H9 (cell line): ENCODE data around the gene NFS1. TPM values are rescaled to one million over a fixed set of nuclear protein-coding genes. Genes with fewer than 3 reads are reported as not detected.

ENCODE experiments used
- DNase-seq: peaks from one replicate; pipeline ENCODE4 v3.0.0-alpha.2; 2017
- H2AFZ ChIP-seq: one replicate; pipeline ENCODE4 v1.6.1; 2013; ENCODE audit warnings: mild to moderate bottlenecking, low read length, control low read depth, moderate library complexity
- H2AK5ac ChIP-seq: 2 replicates; pipeline ENCODE4 v1.6.1; 2013; ENCODE audit warnings: low read length, control low read depth, mixed read lengths; ENCODE audit not compliant: insufficient read length
- H2BK120ac ChIP-seq: one replicate; pipeline ENCODE4 v1.6.1; 2013; ENCODE audit warnings: low read depth, mild to moderate bottlenecking, low read length, control low read depth, inconsistent platforms; ENCODE audit not compliant: poor library complexity, severe bottlenecking
- H2BK12ac ChIP-seq: 2 replicates; pipeline ENCODE4 v1.6.1; 2013; ENCODE audit warnings: low read length, control low read depth, mixed read lengths, low read depth; ENCODE audit not compliant: insufficient read length
- H2BK15ac ChIP-seq: 2 replicates; pipeline ENCODE4 v1.6.1; 2013; ENCODE audit warnings: low read depth, low read length, control low read depth
- H2BK20ac ChIP-seq: one replicate; pipeline ENCODE4 v1.6.1; 2013; ENCODE audit warnings: low read depth, mild to moderate bottlenecking, low read length, control low read depth, inconsistent platforms; ENCODE audit not compliant: poor library complexity, severe bottlenecking
- H2BK5ac ChIP-seq: 2 replicates; pipeline ENCODE4 v1.6.1; 2013; ENCODE audit warnings: low read length, control low read depth, mixed read lengths; ENCODE audit not compliant: insufficient read length
- H3K14ac ChIP-seq: 2 replicates; pipeline ENCODE4 v1.6.1; 2013; ENCODE audit warnings: low read length, control low read depth; ENCODE audit not compliant: insufficient read depth
- H3K18ac ChIP-seq: 2 replicates; pipeline ENCODE4 v1.6.1; 2013; ENCODE audit warnings: low read depth, mild to moderate bottlenecking, mixed read lengths, low read length, control low read depth; ENCODE audit not compliant: insufficient read length
- H3K23ac ChIP-seq: 2 replicates; pipeline ENCODE4 v1.6.1; 2013; ENCODE audit warnings: low read length, control low read depth, mixed read lengths, low read depth; ENCODE audit not compliant: insufficient read length
- H3K23me2 ChIP-seq: 2 replicates; pipeline ENCODE4 v1.6.1; 2013; ENCODE audit warnings: low read depth, mild to moderate bottlenecking, mixed read lengths, low read length, control low read depth; ENCODE audit not compliant: insufficient read length, poor library complexity, severe bottlenecking
- H3K27ac ChIP-seq: 2 replicates; pipeline ENCODE4 v1.5.1; 2013; ENCODE audit warnings: low read length, control low read depth, mixed read lengths, low read depth; ENCODE audit not compliant: insufficient read length
- H3K27me3 ChIP-seq: 2 replicates; pipeline ENCODE4 v1.6.1; 2013; ENCODE audit warnings: low read length, control low read depth, inconsistent platforms; ENCODE audit not compliant: insufficient read depth
- H3K4ac ChIP-seq: 2 replicates; pipeline ENCODE4 v1.6.1; 2013; ENCODE audit warnings: low read depth, mild to moderate bottlenecking, control low read depth, inconsistent platforms, low read length, moderate library complexity
- H3K4me1 ChIP-seq: 2 replicates; pipeline ENCODE4 v1.6.1; 2013; ENCODE audit warnings: low read length, control low read depth, inconsistent platforms; ENCODE audit not compliant: insufficient read depth
- H3K4me2 ChIP-seq: 2 replicates; pipeline ENCODE4 v1.6.1; 2013; ENCODE audit warnings: low read length, control low read depth, mixed read lengths; ENCODE audit not compliant: insufficient read length, insufficient read depth
- H3K56ac ChIP-seq: 2 replicates; pipeline ENCODE4 v1.6.1; 2013; ENCODE audit warnings: low read depth, mild to moderate bottlenecking, mixed read lengths, low read length, control low read depth; ENCODE audit not compliant: insufficient read length
- H3K79me1 ChIP-seq: 2 replicates; pipeline ENCODE4 v1.6.1; 2013; ENCODE audit warnings: low read depth, mild to moderate bottlenecking, moderate library complexity, low read length, control low read depth, inconsistent platforms; ENCODE audit not compliant: insufficient read depth, poor library complexity, severe bottlenecking
- H3K79me2 ChIP-seq: 2 replicates; pipeline ENCODE4 v1.6.1; 2013; ENCODE audit warnings: low read length, control low read depth, inconsistent platforms; ENCODE audit not compliant: insufficient read depth
- H3K9ac ChIP-seq: 2 replicates; pipeline ENCODE4 v1.6.1; 2013; ENCODE audit warnings: low read length, control low read depth, mixed read lengths; ENCODE audit not compliant: insufficient read length; ENCODE audit errors: extremely low read depth
- H3K9me3 ChIP-seq: one replicate; pipeline ENCODE4 v1.6.1; 2013; ENCODE audit warnings: low read depth, low read length, inconsistent platforms; ENCODE audit not compliant: control insufficient read depth
- H3T11ph ChIP-seq: one replicate; pipeline ENCODE4 v1.6.1; 2013; ENCODE audit warnings: mild to moderate bottlenecking, low read length, control low read depth, inconsistent platforms
- H4K20me1 ChIP-seq: one replicate; pipeline ENCODE4 v1.6.1; 2013; ENCODE audit not compliant: control insufficient read depth, insufficient read length, insufficient read depth
- H4K5ac ChIP-seq: 2 replicates; pipeline ENCODE4 v1.6.1; 2013; ENCODE audit warnings: low read depth, mild to moderate bottlenecking, mixed read lengths, low read length, control low read depth; ENCODE audit not compliant: insufficient read length
- H4K8ac ChIP-seq: replicated peaks from 2 replicates; pipeline ENCODE4 v1.6.1; 2013; ENCODE audit warnings: low read length, control low read depth, mixed read lengths, low read depth; ENCODE audit not compliant: insufficient read length
- H4K91ac ChIP-seq: 2 replicates; pipeline ENCODE4 v1.6.1; 2013; ENCODE audit warnings: low read depth, mild to moderate bottlenecking, moderate library complexity, mixed read lengths, low read length, control low read depth; ENCODE audit not compliant: insufficient read length
- H3K27ac Mint-ChIP-seq, 3 experiments: 2 replicates in 2 of 3; 3 replicates in 1 of 3; pipeline ENCODE4 v1.8.0; 2020 to 2021; ENCODE audit warnings: mixed read lengths in 3 of 3, mild to moderate bottlenecking in 1 of 3, moderate library complexity in 1 of 3
- H3K27me3 Mint-ChIP-seq: 2 replicates; pipeline ENCODE4 v1.8.0; 2021; ENCODE audit warnings: low read depth, mild to moderate bottlenecking, moderate library complexity, mixed read lengths
- H3K36me3 Mint-ChIP-seq, 3 experiments: 2 replicates in 2 of 3; 3 replicates in 1 of 3; pipeline ENCODE4 v1.8.0; 2020 to 2021; ENCODE audit warnings: low read depth in 3 of 3, mixed read lengths in 3 of 3; ENCODE audit not compliant: insufficient read depth in 1 of 3
- H3K4me1 Mint-ChIP-seq, 2 experiments: 2 replicates each; pipeline ENCODE4 v1.8.0; 2020; ENCODE audit warnings: mixed read lengths in 2 of 2
- H3K4me3 Mint-ChIP-seq, 2 experiments: 2 replicates in 1 of 2; 3 replicates in 1 of 2; pipeline ENCODE4 v1.8.0; 2020 to 2021; ENCODE audit warnings: mild to moderate bottlenecking in 2 of 2, mixed read lengths in 2 of 2, moderate library complexity in 1 of 2
- H3K9me3 Mint-ChIP-seq, 2 experiments: 2 replicates in 1 of 2; 3 replicates in 1 of 2; pipeline ENCODE4 v1.8.0; 2020; ENCODE audit warnings: mild to moderate bottlenecking in 2 of 2, mixed read lengths in 2 of 2, moderate library complexity in 1 of 2
- WGBS: extraction: QIAGEN DNeasy Blood & Tissue Kit; methylation state at CpG from one replicate; pipeline ENCODE4 v1.1.7; 2013; ENCODE audit warnings: missing lambda C conversion rate, low lambda C conversion rate, mixed read lengths; ENCODE audit not compliant: insufficient read length; ENCODE audit errors: extremely low coverage; 5-methylcytosine and 5-hydroxymethylcytosine counted together
- total RNA-seq: library from RNA; stranded (reverse); gene quantifications from 2 replicates; pipeline ENCODE4 v1.2.1, GENCODE V29; 2021
- TF ChIP-seq, protein P1 (sequence below): fragments of 200-600 bp; sonication (generic); conservative IDR thresholded peaks from 3 replicates; pipeline ENCODE4 v1.8.0; 2021; ENCODE audit warnings: antibody characterized with exemption, mild to moderate bottlenecking

NFS1 gene
- total RNA-seq, 1 experiment from 2014 or later: 26.6 TPM

DNA sequence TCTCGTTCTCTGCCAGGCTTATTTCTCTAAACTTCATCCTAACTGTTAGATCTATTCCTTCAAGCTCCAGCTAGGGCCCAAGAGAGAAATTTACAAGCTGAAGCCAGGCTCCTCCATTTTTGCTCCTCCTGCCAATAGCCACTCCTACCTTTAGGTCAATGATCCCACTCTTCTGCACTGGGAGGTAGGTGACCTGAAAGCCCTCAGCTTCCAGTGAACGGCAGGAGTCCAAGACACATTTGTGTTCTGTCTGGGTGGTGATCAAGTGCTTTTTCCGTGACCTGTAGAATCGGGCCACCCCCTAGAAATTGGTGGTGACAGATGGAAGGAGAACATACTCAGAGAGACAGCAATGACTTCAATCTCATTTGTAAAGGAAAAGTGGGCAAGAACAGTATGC lies 8.9 kb downstream of the NFS1 start:
- no peak overlapping the region for H3K4ac ChIP-seq
- H4K5ac ChIP-seq: no peak overlapping the region
- H3K56ac ChIP-seq: no peak overlapping the region
- no peak overlapping the region for H2BK15ac ChIP-seq
- no peaks in the 10 kb centered on the region for H3K4me1 ChIP-seq
- H2BK12ac ChIP-seq: no peak overlapping the region
- Mint-ChIP-seq H3K27me3 (no peaks in the 10 kb centered on the region), H3K4me1 (no peaks in the 10 kb centered on the region), H3K27ac (no peak overlapping the region), H3K9me3 (peaks cover 19% of the 10 kb centered on the region in 2 experiments), H3K36me3 (peaks cover 39 to 55% (median 49%) of the 10 kb centered on the region in 3 experiments), H3K4me3 (no peak overlapping the region)
- H2BK120ac ChIP-seq: no peak overlapping the region
- no peak overlapping the region for H2BK5ac ChIP-seq
- no peaks in the 10 kb centered on the region for H4K20me1 ChIP-seq
- H3K27me3 ChIP-seq: no peaks in the 10 kb centered on the region
- no peak overlapping the region for H3T11ph ChIP-seq
- no peak overlapping the region for H2AK5ac ChIP-seq
- H3K23me2 ChIP-seq: no peaks in the 10 kb centered on the region
- WGBS: no CpG with 5 or more reads among the region's 4 CpGs
- H3K4me2 ChIP-seq: no peak overlapping the region
- H2BK20ac ChIP-seq: no peak overlapping the region
- H4K8ac ChIP-seq: no peak overlapping the region
- no peak overlapping the region for H3K18ac ChIP-seq
- DNase-seq: no peak
- no peak overlapping the region for H4K91ac ChIP-seq
- H2AFZ ChIP-seq: no peak overlapping the region
- TF ChIP-seq, protein P1, sequence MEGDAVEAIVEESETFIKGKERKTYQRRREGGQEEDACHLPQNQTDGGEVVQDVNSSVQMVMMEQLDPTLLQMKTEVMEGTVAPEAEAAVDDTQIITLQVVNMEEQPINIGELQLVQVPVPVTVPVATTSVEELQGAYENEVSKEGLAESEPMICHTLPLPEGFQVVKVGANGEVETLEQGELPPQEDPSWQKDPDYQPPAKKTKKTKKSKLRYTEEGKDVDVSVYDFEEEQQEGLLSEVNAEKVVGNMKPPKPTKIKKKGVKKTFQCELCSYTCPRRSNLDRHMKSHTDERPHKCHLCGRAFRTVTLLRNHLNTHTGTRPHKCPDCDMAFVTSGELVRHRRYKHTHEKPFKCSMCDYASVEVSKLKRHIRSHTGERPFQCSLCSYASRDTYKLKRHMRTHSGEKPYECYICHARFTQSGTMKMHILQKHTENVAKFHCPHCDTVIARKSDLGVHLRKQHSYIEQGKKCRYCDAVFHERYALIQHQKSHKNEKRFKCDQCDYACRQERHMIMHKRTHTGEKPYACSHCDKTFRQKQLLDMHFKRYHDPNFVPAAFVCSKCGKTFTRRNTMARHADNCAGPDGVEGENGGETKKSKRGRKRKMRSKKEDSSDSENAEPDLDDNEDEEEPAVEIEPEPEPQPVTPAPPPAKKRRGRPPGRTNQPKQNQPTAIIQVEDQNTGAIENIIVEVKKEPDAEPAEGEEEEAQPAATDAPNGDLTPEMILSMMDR: no peak
- no peak overlapping the region for H3K27ac ChIP-seq
- no peaks in the 10 kb centered on the region for H3K9me3 ChIP-seq
- no peak overlapping the region for H3K23ac ChIP-seq
- no peak overlapping the region for H3K14ac ChIP-seq
- no peak overlapping the region for H3K9ac ChIP-seq
- H3K79me2 ChIP-seq: no peaks in the 10 kb centered on the region
- H3K79me1 ChIP-seq: no peaks in the 10 kb centered on the region
